HG02973 (cell line): ENCODE data around the gene LRP1B.

Source experiments
- ATAC-seq: cut with Tn5 transposase; IDR thresholded peaks from one replicate; pipeline ENCODE4 v1.9.1; 2021; ENCODE audit warnings: moderate library complexity; ENCODE audit not compliant: unreplicated experiment

LRP1B gene

GRCh38 chr2:141796449-141796848 lies 334.4 kb downstream of the LRP1B start:
- no peak for ATAC-seq

GRCh38 chr2:141791521-141791920 lies 339.3 kb downstream of the LRP1B start:
- no peak for ATAC-seq

DNA sequence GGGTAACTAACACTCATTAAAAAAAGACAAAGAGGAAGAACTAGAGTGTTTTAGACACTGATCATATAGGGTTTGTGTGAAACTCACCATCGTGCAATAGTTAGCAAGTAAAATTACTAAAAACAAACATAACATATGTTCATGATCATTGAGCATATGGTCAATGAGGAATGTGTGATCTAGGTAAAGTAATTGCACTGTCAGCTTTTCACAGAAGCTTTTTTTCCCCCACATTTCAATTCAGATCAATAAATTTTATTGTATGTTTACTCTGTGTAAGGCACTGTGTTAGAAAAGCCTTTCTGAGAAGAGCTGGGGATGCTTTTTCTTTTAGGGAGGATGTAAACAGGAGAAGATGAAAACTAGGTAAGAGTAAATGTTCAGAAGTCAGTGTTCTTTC lies 348.2 kb downstream of the LRP1B start:
- ATAC-seq: no peak

DNA sequence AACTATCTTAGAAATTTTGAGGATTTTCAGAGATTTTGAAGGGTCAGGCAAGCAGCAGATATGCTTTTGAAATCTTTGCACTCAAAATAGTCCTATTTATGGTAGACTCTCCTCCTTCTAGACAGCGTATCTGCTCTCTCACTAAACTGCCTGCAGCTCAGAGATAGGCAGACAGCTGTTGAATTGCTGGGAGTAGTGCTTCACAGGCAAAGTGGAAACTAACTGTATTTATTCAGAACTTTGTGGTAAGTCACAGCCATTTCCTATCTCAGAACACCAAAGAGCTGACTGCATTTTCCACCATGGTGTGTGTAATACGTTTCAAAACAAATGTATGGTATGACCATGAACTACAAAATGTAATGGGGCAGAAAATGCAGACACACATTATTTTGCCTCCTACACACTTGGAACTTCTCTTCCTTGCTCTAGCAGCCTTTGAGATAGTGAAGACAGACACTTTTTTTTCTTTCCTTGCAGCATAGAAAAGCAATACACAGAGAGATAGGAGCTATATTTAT lies 352.4 kb downstream of the LRP1B start:
- no peak for ATAC-seq

GRCh38 chr2:141770530-141770929 lies 360.3 kb downstream of the LRP1B start:
- no peak for ATAC-seq

GRCh38 chr2:141767691-141768090 lies 363.1 kb downstream of the LRP1B start:
- no peak for ATAC-seq

DNA sequence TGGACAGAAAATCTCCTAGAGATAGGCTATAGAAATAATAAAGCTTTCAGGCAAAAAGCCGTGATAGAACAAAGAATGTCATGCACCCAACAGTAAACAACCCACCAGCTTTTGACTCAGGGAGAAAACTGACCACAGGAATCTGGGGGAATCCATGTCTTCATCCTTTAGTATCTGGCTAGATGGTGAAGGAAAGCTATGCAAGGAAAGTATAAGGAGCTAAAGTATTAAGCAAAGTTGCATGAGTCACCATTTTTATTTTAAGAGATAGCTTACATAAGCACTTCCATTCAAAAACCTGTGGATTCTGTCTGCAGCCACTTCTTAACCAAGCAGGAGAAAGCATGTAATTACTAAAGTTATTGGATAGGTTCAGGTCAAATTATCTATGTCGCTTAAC lies 363.8 kb downstream of the LRP1B start:
- no peak for ATAC-seq

- no peak for ATAC-seq
Observed at GRCh38 chr2:141766225-141766624, 364.6 kb downstream of the LRP1B start.

DNA sequence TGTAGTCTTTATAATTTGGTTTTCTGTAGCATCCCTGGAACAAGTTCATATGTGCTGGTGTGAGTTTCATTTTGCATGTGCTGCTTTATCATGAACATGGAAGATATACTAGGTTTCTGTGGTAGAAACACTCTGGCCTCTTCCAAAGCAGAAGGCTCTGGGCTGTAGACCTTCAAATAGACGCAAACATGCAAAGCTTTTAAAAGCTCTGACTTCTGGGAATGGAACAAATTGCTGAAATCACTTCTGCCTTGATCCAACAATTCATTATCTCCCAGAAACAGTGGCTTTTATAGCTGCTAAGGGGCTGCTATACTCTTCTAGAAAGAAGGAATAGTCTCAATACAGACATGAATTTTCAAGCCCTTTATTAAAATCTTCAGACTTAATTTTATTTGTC lies 382.2 kb downstream of the LRP1B start:
- no peak for ATAC-seq

GRCh38 chr2:141741652-141742051 lies 389.2 kb downstream of the LRP1B start:
- ATAC-seq: no peak

- no peak for ATAC-seq
Observed at GRCh38 chr2:141737492-141738255, 393.1 kb downstream of the LRP1B start.

DNA sequence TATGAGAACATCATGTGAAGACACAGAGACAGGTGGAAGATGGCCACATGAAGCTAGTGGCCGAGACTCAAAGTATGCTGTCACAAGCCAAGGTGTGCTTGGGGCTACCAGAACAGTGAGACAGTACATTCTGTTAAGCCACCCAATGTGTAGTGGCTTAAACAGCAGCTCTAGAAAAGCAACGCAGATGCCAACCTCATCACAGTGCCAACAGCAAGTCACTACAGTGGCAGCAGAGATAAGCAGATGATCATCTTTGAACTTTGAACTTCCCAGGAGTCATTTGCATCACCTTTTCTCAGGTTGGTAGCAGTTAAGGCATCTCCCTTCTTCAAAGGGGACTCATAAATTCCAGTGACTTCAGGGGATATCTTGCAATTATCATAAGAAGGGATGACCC lies 394.4 kb downstream of the LRP1B start:
- ATAC-seq: no peak

- no peak for ATAC-seq
Observed at GRCh38 chr2:141728886-141729285, 401.9 kb downstream of the LRP1B start.

GRCh38 chr2:141728142-141728541 lies 402.7 kb downstream of the LRP1B start:
- no peak for ATAC-seq

- no peak for ATAC-seq
Observed at GRCh38 chr2:141724426-141724825, 406.4 kb downstream of the LRP1B start.

- no peak for ATAC-seq
Observed at GRCh38 chr2:141723814-141724213, 407.0 kb downstream of the LRP1B start.

DNA sequence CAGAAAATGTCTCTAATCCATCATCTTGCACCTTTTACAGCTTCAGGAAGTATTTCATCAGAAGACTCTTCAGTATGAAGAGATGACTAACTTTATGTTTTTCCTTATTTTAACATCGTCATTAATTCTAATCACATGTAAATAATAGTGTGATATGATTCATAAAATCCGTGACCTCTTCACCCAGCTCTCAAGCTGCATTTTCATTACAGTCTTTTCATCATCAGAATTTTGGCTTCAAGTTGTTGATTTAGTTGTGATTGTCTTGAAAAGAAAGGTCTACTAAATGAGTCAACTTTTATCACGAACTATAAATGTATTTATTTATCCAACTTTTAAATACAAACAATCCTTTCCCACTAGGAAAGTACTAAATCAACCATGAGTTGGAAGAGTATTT lies 410.3 kb downstream of the LRP1B start:
- ATAC-seq: no peak

DNA sequence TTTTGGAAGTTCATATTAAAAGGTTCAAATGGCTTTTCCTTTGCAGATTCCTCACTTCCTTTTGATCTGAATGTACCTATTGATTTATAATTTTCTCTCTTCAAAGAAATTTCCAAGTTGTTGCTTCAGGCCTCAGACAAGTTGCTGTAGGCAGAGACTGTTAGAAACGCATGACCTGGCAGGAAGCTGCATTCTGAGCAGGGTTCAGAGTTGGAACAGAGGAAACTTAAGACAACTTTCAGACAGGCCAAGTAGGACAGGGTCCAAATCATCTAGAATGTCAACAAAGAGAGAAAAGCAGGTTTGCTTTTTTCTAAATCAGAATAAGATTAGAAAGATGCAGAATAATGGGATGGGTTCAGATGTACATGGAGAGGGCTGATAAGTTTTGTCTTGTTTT lies 416.3 kb downstream of the LRP1B start:
- ATAC-seq: no peak

GRCh38 chr2:141711627-141712026 lies 419.2 kb downstream of the LRP1B start:
- no peak for ATAC-seq

DNA sequence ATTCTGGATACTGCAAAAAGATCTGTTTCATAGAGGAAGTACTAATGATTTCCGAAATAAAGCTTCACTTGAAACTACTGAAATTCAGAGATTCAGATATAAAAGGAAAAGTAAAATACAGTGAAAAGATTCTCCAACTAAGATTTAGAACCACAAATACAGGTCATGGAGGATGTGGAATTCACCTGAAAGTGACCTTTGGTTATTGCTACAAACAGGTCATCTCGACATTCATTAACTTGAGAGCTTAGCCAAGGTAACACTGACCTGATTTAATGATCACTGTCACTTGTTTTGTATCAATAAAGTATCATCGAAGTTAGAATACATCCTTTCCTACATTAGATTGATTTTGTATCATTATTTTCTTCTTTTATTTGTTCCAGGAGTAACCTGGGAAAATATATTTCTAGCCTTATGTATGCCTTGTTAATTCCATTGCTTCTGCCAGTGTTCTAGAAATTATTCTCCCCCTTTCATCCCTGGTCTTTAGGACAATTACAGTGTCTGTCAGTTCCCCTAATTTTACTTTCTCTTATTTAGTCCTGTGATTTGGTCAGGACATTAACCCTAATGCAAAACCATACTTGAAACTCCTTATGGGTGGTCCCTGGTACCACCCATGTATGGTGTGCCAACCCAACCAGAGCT lies 420.1 kb downstream of the LRP1B start:
- no peak for ATAC-seq

GRCh38 chr2:141709756-141710155 lies 421.1 kb downstream of the LRP1B start:
- ATAC-seq: no peak

GRCh38 chr2:141707486-141707885 lies 423.3 kb downstream of the LRP1B start:
- no peak for ATAC-seq
